ENCODE results near the gene SPHK2. TPM values are rescaled to one million over a fixed set of nuclear protein-coding genes. Genes with fewer than 3 reads are reported as not detected.

Gene SPHK2
- total RNA-seq, 4 donors from 2014 or later, result 28.0 to 34.7 (median 30.1) TPM

- no peak for DNase-seq (ENCODE audit: low spot score in 2 of 2)
- Histone ChIP-seq H3K36me3 (peaks cover 0 to 71% (median 0%) of the 10 kb centered on the region in 3 donors), H3K4me3 (no peak overlapping the region), H3K4me1 (peaks cover 0 to 75% (median 34%) of the 10 kb centered on the region in 4 donors), H3K27me3 (no peaks in the 10 kb centered on the region), H3K27ac (peak overlapping the region in 2 of 4 donors; percentile 62 to 81), H3K9me3 (no peaks in the 10 kb centered on the region)
- TF ChIP-seq CTCF (IDR thresholded peaks at IDR 0.05) (no peak), POLR2A (IDR thresholded peaks at IDR 0.05) (no peak), EP300 (IDR thresholded peaks at IDR 0.05) (no peak)
- 73 to 88% methylated on average over 14 to 16 of the region's 17 CpGs for WGBS, 2 donors
These were observed 8.6 kb downstream of the SPHK2 start for GRCh38 chr19:48627865-48628314.

- peaks cover 0 to 71% (median 0%) of the 10 kb centered on the region in 3 donors for H3K36me3 ChIP-seq
- peak overlapping the region in 3 of 4 donors; percentile 35 to 81 (median 36) for H3K27ac ChIP-seq
- no peak overlapping the region for H3K4me3 ChIP-seq
- peaks cover 0 to 75% (median 34%) of the 10 kb centered on the region in 4 donors for H3K4me1 ChIP-seq
- 73 to 78% methylated on average over 31 to 33 of the region's 34 CpGs for WGBS, 2 donors
- H3K9me3 ChIP-seq, result no peaks in the 10 kb centered on the region
- TF ChIP-seq EP300 (IDR thresholded peaks at IDR 0.05) (peak in 1 of 2 donors; percentile 20), CTCF (IDR thresholded peaks at IDR 0.05) (no peak)
- H3K27me3 ChIP-seq, result no peaks in the 10 kb centered on the region
- no peak for DNase-seq (ENCODE audit: low spot score in 2 of 2)
These were observed 9.4 kb downstream of the SPHK2 start for GRCh38 chr19:48628486-48629296.

- 88 to 90% methylated on average over 14 to 22 of the region's 22 CpGs for WGBS, 2 donors
- Histone ChIP-seq H3K36me3 (peaks cover 0 to 71% (median 0%) of the 10 kb centered on the region in 3 donors), H3K27ac (peak overlapping the region in 3 of 4 donors; percentile 35 to 81 (median 77)), H3K4me3 (no peak overlapping the region), H3K9me3 (no peaks in the 10 kb centered on the region), H3K4me1 (peaks cover 0 to 76% (median 37%) of the 10 kb centered on the region in 4 donors), H3K27me3 (no peaks in the 10 kb centered on the region)
- no peak for DNase-seq (ENCODE audit: low spot score in 2 of 2)
- no peak for TF ChIP-seq POLR2A (IDR thresholded peaks at IDR 0.05)
- no peak for TF ChIP-seq EP300 (IDR thresholded peaks at IDR 0.05)
- no peak for TF ChIP-seq CTCF (IDR thresholded peaks at IDR 0.05)
These were observed 9.9 kb downstream of the SPHK2 start for GRCh38 chr19:48629297-48629598.

DNA sequence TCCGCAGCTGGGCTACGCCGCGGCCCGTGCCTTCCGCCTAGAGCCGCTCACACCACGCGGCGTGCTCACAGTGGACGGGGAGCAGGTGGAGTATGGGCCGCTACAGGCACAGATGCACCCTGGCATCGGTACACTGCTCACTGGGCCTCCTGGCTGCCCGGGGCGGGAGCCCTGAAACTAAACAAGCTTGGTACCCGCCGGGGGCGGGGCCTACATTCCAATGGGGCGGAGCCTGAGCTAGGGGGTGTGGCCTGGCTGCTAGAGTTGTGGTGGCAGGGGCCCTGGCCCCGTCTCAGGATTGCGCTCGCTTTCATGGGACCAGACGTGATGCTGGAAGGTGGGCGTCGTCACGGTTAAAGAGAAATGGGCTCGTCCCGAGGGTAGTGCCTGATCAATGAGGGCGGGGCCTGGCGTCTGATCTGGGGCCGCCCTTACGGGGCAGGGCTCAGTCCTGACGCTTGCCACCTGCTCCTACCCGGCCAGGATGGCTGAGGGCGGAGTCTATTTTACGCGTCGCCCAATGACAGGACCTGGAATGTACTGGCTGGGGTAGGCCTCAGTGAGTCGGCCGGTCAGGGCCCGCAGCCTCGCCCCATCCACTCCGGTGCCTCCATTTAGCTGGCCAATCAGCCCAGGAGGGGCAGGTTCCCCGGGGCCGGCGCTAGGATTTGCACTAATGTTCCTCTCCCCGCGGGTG lies 10.4 kb downstream of the SPHK2 start:
- Histone ChIP-seq H3K4me3 (no peak overlapping the region), H3K27me3 (no peaks in the 10 kb centered on the region), H3K36me3 (peaks cover 0 to 71% (median 0%) of the 10 kb centered on the region in 3 donors), H3K27ac (peak overlapping the region; percentile 57 to 81 (median 78)), H3K9me3 (no peaks in the 10 kb centered on the region), H3K4me1 (peaks cover 0 to 76% (median 39%) of the 10 kb centered on the region in 4 donors)
- no peak for DNase-seq (ENCODE audit: low spot score in 2 of 2)
- WGBS, 2 donors, result 43 to 50% methylated on average over 30 to 39 of the region's 48 CpGs
- TF ChIP-seq POLR2A (IDR thresholded peaks at IDR 0.05), result peak in 1 of 2 donors; percentile 8
- no peak for TF ChIP-seq EP300 (IDR thresholded peaks at IDR 0.05)

GRCh38 chr19:48630296-48631063 lies 11.2 kb downstream of the SPHK2 start:
- DNase-seq (ENCODE audit: low spot score in 2 of 2), result no peak
- no peaks in the 10 kb centered on the region for H3K27me3 ChIP-seq
- peaks cover 0 to 75% (median 39%) of the 10 kb centered on the region in 4 donors for H3K4me1 ChIP-seq
- H3K27ac ChIP-seq, result peak overlapping the region; percentile 57 to 81 (median 78)
- H3K4me3 ChIP-seq, result no peak overlapping the region
- TF ChIP-seq EP300 (IDR thresholded peaks at IDR 0.05), result peak in 1 of 2 donors; percentile 28
- TF ChIP-seq CTCF (IDR thresholded peaks at IDR 0.05), result peak in 1 of 5 experiments; percentile 14
- no peak for TF ChIP-seq POLR2A (IDR thresholded peaks at IDR 0.05)
- 36 to 40% methylated on average over 44 to 47 of the region's 47 CpGs for WGBS, 2 donors
- no peaks in the 10 kb centered on the region for H3K9me3 ChIP-seq
- peaks cover 0 to 69% (median 0%) of the 10 kb centered on the region in 3 donors for H3K36me3 ChIP-seq
